A549 (cell line): Measurements from ENCODE around the gene LYSMD1. TPM values are rescaled to one million over a fixed set of nuclear protein-coding genes. Genes with fewer than 3 reads are reported as not detected.

Experiments
- polyA plus RNA-seq, 4 experiments: library from polyadenylated mRNA; depleted of rRNA in 3 of 4; stranded (reverse); fragments of >200 nt; fragmentation: RNase III in 1 of 4; extraction: RNeasy Plus Mini Kit Qiagen cat#74134 plus additional on column Dnase treatment in 1 of 4; gene quantifications; 2 replicates in 3 of 4; 3 replicates in 1 of 4; pipeline ENCODE4 v1.2.3, GENCODE V29; 2011 to 2017

Gene LYSMD1
- polyA plus RNA-seq, 2 of the 4 experiments (the other 2 are of a cell fraction), result 7.0 to 10.5 TPM

Other genes with a start within 250 kb of the LYSMD1 start
- 48.8 and 56.9 TPM in 2 replicates for gene SETDB1, start 239.5 kb downstream of the LYSMD1 start, polyA plus RNA-seq (2011; rRNA removed)
- 25.1 to 27.6 TPM (median 25.2 TPM) in 3 replicates for gene SETDB1, start 239.5 kb downstream of the LYSMD1 start, polyA plus RNA-seq (2017; fragmentation: RNase III; extraction: RNeasy Plus Mini Kit Qiagen cat#74134 plus additional on column Dnase treatment)
- gene CERS2, start 191.1 kb downstream of the LYSMD1 start, polyA plus RNA-seq (2011; rRNA removed), result 356 and 395 TPM in 2 replicates
- gene CERS2, start 191.1 kb downstream of the LYSMD1 start, polyA plus RNA-seq (2017; fragmentation: RNase III; extraction: RNeasy Plus Mini Kit Qiagen cat#74134 plus additional on column Dnase treatment), result 183 to 196 TPM (median 196 TPM) in 3 replicates
- 2.2 and 3.3 TPM in 2 replicates for gene ANXA9, start 183.6 kb downstream of the LYSMD1 start, polyA plus RNA-seq (2011; rRNA removed)
- gene ANXA9, start 183.6 kb downstream of the LYSMD1 start, polyA plus RNA-seq (2017; fragmentation: RNase III; extraction: RNeasy Plus Mini Kit Qiagen cat#74134 plus additional on column Dnase treatment), result 1.5 to 2.1 TPM (median 1.7 TPM) in 3 replicates
- 5.2 and 7.9 TPM in 2 replicates for gene MINDY1, start 159.0 kb downstream of the LYSMD1 start, polyA plus RNA-seq (2011; rRNA removed)
- gene MINDY1, start 159.0 kb downstream of the LYSMD1 start, polyA plus RNA-seq (2017; fragmentation: RNase III; extraction: RNeasy Plus Mini Kit Qiagen cat#74134 plus additional on column Dnase treatment), result 4.0 to 4.8 TPM (median 4.8 TPM) in 3 replicates
- gene PRUNE1, start 157.5 kb downstream of the LYSMD1 start, polyA plus RNA-seq (2011; rRNA removed), result 27.0 and 27.5 TPM in 2 replicates
- 11.1 to 11.9 TPM (median 11.1 TPM) in 3 replicates for gene PRUNE1, start 157.5 kb downstream of the LYSMD1 start, polyA plus RNA-seq (2017; fragmentation: RNase III; extraction: RNeasy Plus Mini Kit Qiagen cat#74134 plus additional on column Dnase treatment)
- gene BNIPL, start 129.3 kb downstream of the LYSMD1 start, polyA plus RNA-seq (2011; rRNA removed), result 0.30 and 0.38 TPM in 2 replicates
- 0.22 to 0.51 TPM (median 0.28 TPM) in 3 replicates for gene BNIPL, start 129.3 kb downstream of the LYSMD1 start, polyA plus RNA-seq (2017; fragmentation: RNase III; extraction: RNeasy Plus Mini Kit Qiagen cat#74134 plus additional on column Dnase treatment)
- 2.9 and 3.3 TPM in 2 replicates for gene C1orf56, start 118.2 kb downstream of the LYSMD1 start, polyA plus RNA-seq (2011; rRNA removed)
- 5.1 to 6.8 TPM (median 6.6 TPM) in 3 replicates for gene C1orf56, start 118.2 kb downstream of the LYSMD1 start, polyA plus RNA-seq (2017; fragmentation: RNase III; extraction: RNeasy Plus Mini Kit Qiagen cat#74134 plus additional on column Dnase treatment)
- 78.1 and 83.1 TPM in 2 replicates for gene CDC42SE1, start 106.3 kb downstream of the LYSMD1 start, polyA plus RNA-seq (2011; rRNA removed)
- 50.6 to 54.7 TPM (median 52.0 TPM) in 3 replicates for gene CDC42SE1, start 106.3 kb downstream of the LYSMD1 start, polyA plus RNA-seq (2017; fragmentation: RNase III; extraction: RNeasy Plus Mini Kit Qiagen cat#74134 plus additional on column Dnase treatment)
- 33.7 and 35.3 TPM in 2 replicates for gene MLLT11, start 105.5 kb downstream of the LYSMD1 start, polyA plus RNA-seq (2011; rRNA removed)
- gene MLLT11, start 105.5 kb downstream of the LYSMD1 start, polyA plus RNA-seq (2017; fragmentation: RNase III; extraction: RNeasy Plus Mini Kit Qiagen cat#74134 plus additional on column Dnase treatment), result 26.0 to 28.2 TPM (median 26.5 TPM) in 3 replicates
- 9.9 and 10.8 TPM in 2 replicates for gene GABPB2, start 95.1 kb downstream of the LYSMD1 start, polyA plus RNA-seq (2011; rRNA removed)
- 2.4 to 3.9 TPM (median 3.3 TPM) in 3 replicates for gene GABPB2, start 95.1 kb downstream of the LYSMD1 start, polyA plus RNA-seq (2017; fragmentation: RNase III; extraction: RNeasy Plus Mini Kit Qiagen cat#74134 plus additional on column Dnase treatment)
- gene SEMA6C, start 19.3 kb downstream of the LYSMD1 start, polyA plus RNA-seq (2011; rRNA removed), result 1.3 and 1.7 TPM in 2 replicates
- gene SEMA6C, start 19.3 kb downstream of the LYSMD1 start, polyA plus RNA-seq (2017; fragmentation: RNase III; extraction: RNeasy Plus Mini Kit Qiagen cat#74134 plus additional on column Dnase treatment), result 1.5 to 2.5 TPM (median 1.6 TPM) in 3 replicates
- gene TNFAIP8L2, start 9.3 kb downstream of the LYSMD1 start, polyA plus RNA-seq (2011; rRNA removed), result not detected in 2 replicates
- not detected in 3 replicates for gene TNFAIP8L2, start 9.3 kb downstream of the LYSMD1 start, polyA plus RNA-seq (2017; fragmentation: RNase III; extraction: RNeasy Plus Mini Kit Qiagen cat#74134 plus additional on column Dnase treatment)
- gene SCNM1, start 242 bp upstream of the LYSMD1 start, polyA plus RNA-seq (2011; rRNA removed), result 27.9 and 29.3 TPM in 2 replicates
- gene SCNM1, start 242 bp upstream of the LYSMD1 start, polyA plus RNA-seq (2017; fragmentation: RNase III; extraction: RNeasy Plus Mini Kit Qiagen cat#74134 plus additional on column Dnase treatment), result 29.5 to 31.7 TPM (median 30.9 TPM) in 3 replicates
- gene TMOD4, start 10.1 kb upstream of the LYSMD1 start, polyA plus RNA-seq (2011; rRNA removed), result 0.30 TPM in 1 of 2 replicates, not detected in the other
- 0.29 to 0.49 TPM in 2 of 3 replicates, not detected in the other for gene TMOD4, start 10.1 kb upstream of the LYSMD1 start, polyA plus RNA-seq (2017; fragmentation: RNase III; extraction: RNeasy Plus Mini Kit Qiagen cat#74134 plus additional on column Dnase treatment)
- gene VPS72, start 24.3 kb upstream of the LYSMD1 start, polyA plus RNA-seq (2011; rRNA removed), result 64.4 and 81.2 TPM in 2 replicates
- 49.7 to 50.8 TPM (median 49.8 TPM) in 3 replicates for gene VPS72, start 24.3 kb upstream of the LYSMD1 start, polyA plus RNA-seq (2017; fragmentation: RNase III; extraction: RNeasy Plus Mini Kit Qiagen cat#74134 plus additional on column Dnase treatment)
- gene PIP5K1A, start 32.6 kb upstream of the LYSMD1 start, polyA plus RNA-seq (2011; rRNA removed), result 129 and 183 TPM in 2 replicates
- gene PIP5K1A, start 32.6 kb upstream of the LYSMD1 start, polyA plus RNA-seq (2017; fragmentation: RNase III; extraction: RNeasy Plus Mini Kit Qiagen cat#74134 plus additional on column Dnase treatment), result 46.8 to 50.0 TPM (median 49.4 TPM) in 3 replicates
- gene PSMD4, start 88.8 kb upstream of the LYSMD1 start, polyA plus RNA-seq (2011; rRNA removed), result 241 and 265 TPM in 2 replicates
- gene PSMD4, start 88.8 kb upstream of the LYSMD1 start, polyA plus RNA-seq (2017; fragmentation: RNase III; extraction: RNeasy Plus Mini Kit Qiagen cat#74134 plus additional on column Dnase treatment), result 207 to 218 TPM (median 210 TPM) in 3 replicates
- gene ZNF687, start 116.4 kb upstream of the LYSMD1 start, polyA plus RNA-seq (2011; rRNA removed), result 14.0 and 14.3 TPM in 2 replicates
- gene ZNF687, start 116.4 kb upstream of the LYSMD1 start, polyA plus RNA-seq (2017; fragmentation: RNase III; extraction: RNeasy Plus Mini Kit Qiagen cat#74134 plus additional on column Dnase treatment), result 16.3 to 18.4 TPM (median 17.5 TPM) in 3 replicates
- 34.4 and 37.7 TPM in 2 replicates for gene PI4KB, start 161.5 kb upstream of the LYSMD1 start, polyA plus RNA-seq (2011; rRNA removed)
- gene PI4KB, start 161.5 kb upstream of the LYSMD1 start, polyA plus RNA-seq (2017; fragmentation: RNase III; extraction: RNeasy Plus Mini Kit Qiagen cat#74134 plus additional on column Dnase treatment), result 26.3 to 27.6 TPM (median 26.8 TPM) in 3 replicates
- 55.9 and 70.0 TPM in 2 replicates for gene RFX5, start 181.3 kb upstream of the LYSMD1 start, polyA plus RNA-seq (2011; rRNA removed)
- gene RFX5, start 181.3 kb upstream of the LYSMD1 start, polyA plus RNA-seq (2017; fragmentation: RNase III; extraction: RNeasy Plus Mini Kit Qiagen cat#74134 plus additional on column Dnase treatment), result 49.7 to 60.1 TPM (median 59.2 TPM) in 3 replicates
- 28.6 and 35.4 TPM in 2 replicates for gene SELENBP1, start 206.8 kb upstream of the LYSMD1 start, polyA plus RNA-seq (2011; rRNA removed)
- gene SELENBP1, start 206.8 kb upstream of the LYSMD1 start, polyA plus RNA-seq (2017; fragmentation: RNase III; extraction: RNeasy Plus Mini Kit Qiagen cat#74134 plus additional on column Dnase treatment), result 9.0 to 12.8 TPM (median 12.6 TPM) in 3 replicates
- 405 and 431 TPM in 2 replicates for gene PSMB4, start 233.7 kb upstream of the LYSMD1 start, polyA plus RNA-seq (2011; rRNA removed)
- 366 to 384 TPM (median 383 TPM) in 3 replicates for gene PSMB4, start 233.7 kb upstream of the LYSMD1 start, polyA plus RNA-seq (2017; fragmentation: RNase III; extraction: RNeasy Plus Mini Kit Qiagen cat#74134 plus additional on column Dnase treatment)